ENCODE results near the gene DNHD1. TPM values are rescaled to one million over a fixed set of nuclear protein-coding genes. Genes with fewer than 3 reads are reported as not detected.

DNHD1 gene
- total and polyA plus RNA-seq, 9 of the 15 experiments (the other 6 are each of a cell fraction or from before 2014, with no cell fraction given), result 0.82 to 9.7 (median 3.8) TPM

DNA sequence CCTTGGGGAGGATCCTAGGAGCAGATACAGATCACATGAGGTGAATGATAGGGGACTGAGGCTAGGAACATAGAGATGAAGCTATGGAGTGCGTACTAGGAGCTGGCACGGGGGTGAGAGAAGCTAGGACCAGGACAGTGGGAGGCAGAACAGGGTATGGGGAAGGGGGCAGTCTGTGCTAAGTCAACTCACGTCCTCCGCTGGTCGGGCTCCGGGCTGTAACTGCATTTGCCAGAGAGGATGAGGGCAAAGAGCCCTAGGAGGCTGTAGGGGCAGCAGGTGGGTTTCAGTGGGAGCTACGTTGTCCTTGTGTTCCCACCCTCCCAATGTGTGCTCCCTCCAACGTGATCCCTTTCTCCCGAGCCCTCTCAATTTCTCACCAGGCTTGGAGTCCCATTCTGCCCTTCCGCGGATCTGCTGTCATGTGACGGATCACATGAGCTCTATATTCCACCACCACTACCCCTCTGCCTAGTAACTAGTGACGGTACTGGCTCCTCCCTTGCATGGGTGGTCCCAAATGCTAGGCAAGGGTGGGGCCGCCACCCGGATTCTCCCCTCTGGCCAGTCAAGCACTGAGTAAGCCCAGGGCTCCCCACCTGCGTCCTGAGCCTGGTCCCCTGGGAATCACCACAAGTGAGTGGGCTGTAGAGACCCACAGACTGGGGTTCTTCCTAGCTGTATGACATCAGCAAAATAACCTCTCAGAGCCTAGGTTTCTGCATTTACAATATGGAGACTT, 122.1 kb downstream of the DNHD1 start, which contains the start of gene TPP1 (continued):
- TF ChIP-seq, protein P1, sequence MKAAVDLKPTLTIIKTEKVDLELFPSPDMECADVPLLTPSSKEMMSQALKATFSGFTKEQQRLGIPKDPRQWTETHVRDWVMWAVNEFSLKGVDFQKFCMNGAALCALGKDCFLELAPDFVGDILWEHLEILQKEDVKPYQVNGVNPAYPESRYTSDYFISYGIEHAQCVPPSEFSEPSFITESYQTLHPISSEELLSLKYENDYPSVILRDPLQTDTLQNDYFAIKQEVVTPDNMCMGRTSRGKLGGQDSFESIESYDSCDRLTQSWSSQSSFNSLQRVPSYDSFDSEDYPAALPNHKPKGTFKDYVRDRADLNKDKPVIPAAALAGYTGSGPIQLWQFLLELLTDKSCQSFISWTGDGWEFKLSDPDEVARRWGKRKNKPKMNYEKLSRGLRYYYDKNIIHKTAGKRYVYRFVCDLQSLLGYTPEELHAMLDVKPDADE (conservative IDR thresholded peaks at IDR 0.05; ENCODE audit: control insufficient read depth, low read depth, low read length), result peak; percentile 76; the same call in 1 of the 2 replicates
- no peak for TF ChIP-seq NFE2L1 (tag; IDR thresholded peaks at IDR 0.05; ENCODE audit: borderline replicate concordance, low read depth)
- TF ChIP-seq ZNF384 (IDR thresholded peaks at IDR 0.05; ENCODE audit: low read depth, low read length), result no peak
- TF ChIP-seq, protein P2, sequence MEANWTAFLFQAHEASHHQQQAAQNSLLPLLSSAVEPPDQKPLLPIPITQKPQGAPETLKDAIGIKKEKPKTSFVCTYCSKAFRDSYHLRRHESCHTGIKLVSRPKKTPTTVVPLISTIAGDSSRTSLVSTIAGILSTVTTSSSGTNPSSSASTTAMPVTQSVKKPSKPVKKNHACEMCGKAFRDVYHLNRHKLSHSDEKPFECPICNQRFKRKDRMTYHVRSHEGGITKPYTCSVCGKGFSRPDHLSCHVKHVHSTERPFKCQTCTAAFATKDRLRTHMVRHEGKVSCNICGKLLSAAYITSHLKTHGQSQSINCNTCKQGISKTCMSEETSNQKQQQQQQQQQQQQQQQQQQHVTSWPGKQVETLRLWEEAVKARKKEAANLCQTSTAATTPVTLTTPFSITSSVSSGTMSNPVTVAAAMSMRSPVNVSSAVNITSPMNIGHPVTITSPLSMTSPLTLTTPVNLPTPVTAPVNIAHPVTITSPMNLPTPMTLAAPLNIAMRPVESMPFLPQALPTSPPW (CRISPR knock-in tag; IDR thresholded peaks at IDR 0.05), result peak; percentile 81
- TF ChIP-seq HMGN3 (IDR thresholded peaks at IDR 0.05; ENCODE audit: borderline replicate concordance, extremely low read depth, insufficient read length, low read depth, low read length), result no peak
- TF ChIP-seq PRPF4 (IDR thresholded peaks at IDR 0.05; ENCODE audit: insufficient read depth, low read depth, low read length, poor library complexity, severe bottlenecking), result no peak
- TF ChIP-seq MXI1 (IDR thresholded peaks at IDR 0.05; ENCODE audit: low read depth, low read length), result no peak
- peak; percentile 84; the same call in 1 of the 2 replicates for TF ChIP-seq MED1 (CRISPR knock-in tag; IDR thresholded peaks at IDR 0.05; ENCODE audit: borderline replicate concordance)
- TF ChIP-seq TRIM24 (IDR thresholded peaks at IDR 0.05), result no peak
- TF ChIP-seq, protein P3, sequence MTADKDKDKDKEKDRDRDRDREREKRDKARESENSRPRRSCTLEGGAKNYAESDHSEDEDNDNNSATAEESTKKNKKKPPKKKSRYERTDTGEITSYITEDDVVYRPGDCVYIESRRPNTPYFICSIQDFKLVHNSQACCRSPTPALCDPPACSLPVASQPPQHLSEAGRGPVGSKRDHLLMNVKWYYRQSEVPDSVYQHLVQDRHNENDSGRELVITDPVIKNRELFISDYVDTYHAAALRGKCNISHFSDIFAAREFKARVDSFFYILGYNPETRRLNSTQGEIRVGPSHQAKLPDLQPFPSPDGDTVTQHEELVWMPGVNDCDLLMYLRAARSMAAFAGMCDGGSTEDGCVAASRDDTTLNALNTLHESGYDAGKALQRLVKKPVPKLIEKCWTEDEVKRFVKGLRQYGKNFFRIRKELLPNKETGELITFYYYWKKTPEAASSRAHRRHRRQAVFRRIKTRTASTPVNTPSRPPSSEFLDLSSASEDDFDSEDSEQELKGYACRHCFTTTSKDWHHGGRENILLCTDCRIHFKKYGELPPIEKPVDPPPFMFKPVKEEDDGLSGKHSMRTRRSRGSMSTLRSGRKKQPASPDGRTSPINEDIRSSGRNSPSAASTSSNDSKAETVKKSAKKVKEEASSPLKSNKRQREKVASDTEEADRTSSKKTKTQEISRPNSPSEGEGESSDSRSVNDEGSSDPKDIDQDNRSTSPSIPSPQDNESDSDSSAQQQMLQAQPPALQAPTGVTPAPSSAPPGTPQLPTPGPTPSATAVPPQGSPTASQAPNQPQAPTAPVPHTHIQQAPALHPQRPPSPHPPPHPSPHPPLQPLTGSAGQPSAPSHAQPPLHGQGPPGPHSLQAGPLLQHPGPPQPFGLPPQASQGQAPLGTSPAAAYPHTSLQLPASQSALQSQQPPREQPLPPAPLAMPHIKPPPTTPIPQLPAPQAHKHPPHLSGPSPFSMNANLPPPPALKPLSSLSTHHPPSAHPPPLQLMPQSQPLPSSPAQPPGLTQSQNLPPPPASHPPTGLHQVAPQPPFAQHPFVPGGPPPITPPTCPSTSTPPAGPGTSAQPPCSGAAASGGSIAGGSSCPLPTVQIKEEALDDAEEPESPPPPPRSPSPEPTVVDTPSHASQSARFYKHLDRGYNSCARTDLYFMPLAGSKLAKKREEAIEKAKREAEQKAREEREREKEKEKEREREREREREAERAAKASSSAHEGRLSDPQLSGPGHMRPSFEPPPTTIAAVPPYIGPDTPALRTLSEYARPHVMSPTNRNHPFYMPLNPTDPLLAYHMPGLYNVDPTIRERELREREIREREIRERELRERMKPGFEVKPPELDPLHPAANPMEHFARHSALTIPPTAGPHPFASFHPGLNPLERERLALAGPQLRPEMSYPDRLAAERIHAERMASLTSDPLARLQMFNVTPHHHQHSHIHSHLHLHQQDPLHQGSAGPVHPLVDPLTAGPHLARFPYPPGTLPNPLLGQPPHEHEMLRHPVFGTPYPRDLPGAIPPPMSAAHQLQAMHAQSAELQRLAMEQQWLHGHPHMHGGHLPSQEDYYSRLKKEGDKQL (CRISPR knock-in tag; IDR thresholded peaks at IDR 0.05; ENCODE audit: borderline replicate concordance), result no peak
- no peak for TF ChIP-seq MIER1 (IDR thresholded peaks at IDR 0.05; ENCODE audit: low read depth)
- no peak for TF ChIP-seq CHD4 (IDR thresholded peaks at IDR 0.05; ENCODE audit: insufficient read depth, insufficient replicate concordance, low read depth, low read length, poor library complexity, severe bottlenecking)
- TF ChIP-seq, protein P4, sequence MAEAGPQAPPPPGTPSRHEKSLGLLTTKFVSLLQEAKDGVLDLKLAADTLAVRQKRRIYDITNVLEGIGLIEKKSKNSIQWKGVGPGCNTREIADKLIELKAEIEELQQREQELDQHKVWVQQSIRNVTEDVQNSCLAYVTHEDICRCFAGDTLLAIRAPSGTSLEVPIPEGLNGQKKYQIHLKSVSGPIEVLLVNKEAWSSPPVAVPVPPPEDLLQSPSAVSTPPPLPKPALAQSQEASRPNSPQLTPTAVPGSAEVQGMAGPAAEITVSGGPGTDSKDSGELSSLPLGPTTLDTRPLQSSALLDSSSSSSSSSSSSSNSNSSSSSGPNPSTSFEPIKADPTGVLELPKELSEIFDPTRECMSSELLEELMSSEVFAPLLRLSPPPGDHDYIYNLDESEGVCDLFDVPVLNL (CRISPR knock-in tag; IDR thresholded peaks at IDR 0.05; ENCODE audit: low read depth), result no peak
- no peak for TF ChIP-seq CBX5 (IDR thresholded peaks at IDR 0.05; ENCODE audit: borderline replicate concordance, low read depth)
- TF ChIP-seq OTX1 (CRISPR knock-in tag; IDR thresholded peaks at IDR 0.05), result no peak
